HUES6 (cell line): Measurements from ENCODE around the gene DOCK9.
"Not testable (repeated sequence)": the region's sequence is repeated elsewhere in the genome, so short reads cannot be mapped to it uniquely, and the experiment has no call there.

ENCODE experiments used
- H3K27ac ChIP-seq: 2 replicates; pipeline ENCODE4 v1.7.0; 2013; ENCODE audit warnings: low read depth, mild to moderate bottlenecking, low read length, inconsistent platforms
- H3K27me3 ChIP-seq: 2 replicates; pipeline ENCODE4 v1.6.1; 2013; ENCODE audit warnings: low read length; ENCODE audit not compliant: control insufficient read depth, insufficient read depth
- H3K36me3 ChIP-seq: 2 replicates; pipeline ENCODE4 v1.6.1; 2013; ENCODE audit warnings: low read length; ENCODE audit not compliant: control insufficient read depth, insufficient read depth
- H3K4me1 ChIP-seq: 2 replicates; pipeline ENCODE4 v1.6.1; 2013; ENCODE audit warnings: low read length; ENCODE audit not compliant: control insufficient read depth, insufficient read depth
- H3K4me3 ChIP-seq: 2 replicates; pipeline ENCODE4 v1.5.1; 2013; ENCODE audit warnings: low read depth, low read length
- H3K9ac ChIP-seq: one replicate; pipeline ENCODE4 v1.6.1; 2013; ENCODE audit warnings: mild to moderate bottlenecking, low read length
- H3K9me3 ChIP-seq: 2 replicates; pipeline ENCODE4 v1.6.1; 2013; ENCODE audit warnings: low read depth, low read length; ENCODE audit not compliant: control insufficient read depth, insufficient read depth

The DOCK9 gene

GRCh38 chr13:98822225-98822606 lies 155.6 kb downstream of the DOCK9 start:
- Histone ChIP-seq H3K36me3 (no peaks in the 10 kb centered on the region), H3K9me3 (no peaks in the 10 kb centered on the region), H3K27ac (no peak overlapping the region), H3K4me3 (no peak overlapping the region), H3K4me1 (peaks cover 23% of the 10 kb centered on the region), H3K27me3 (no peaks in the 10 kb centered on the region), H3K9ac (no peak overlapping the region)

- Histone ChIP-seq H3K9ac (no peak overlapping the region), H3K27ac (peak overlapping the region; percentile 22), H3K4me1 (peaks cover 23% of the 10 kb centered on the region), H3K27me3 (no peaks in the 10 kb centered on the region), H3K4me3 (no peak overlapping the region), H3K36me3 (no peaks in the 10 kb centered on the region), H3K9me3 (no peaks in the 10 kb centered on the region)
Measured at GRCh38 chr13:98821372-98822224, 156.3 kb downstream of the DOCK9 start.

GRCh38 chr13:98820744-98821371 lies 157.0 kb downstream of the DOCK9 start:
- H3K4me1 ChIP-seq, result peaks cover 16% of the 10 kb centered on the region
- no peak overlapping the region for H3K9ac ChIP-seq
- no peaks in the 10 kb centered on the region for H3K36me3 ChIP-seq
- H3K9me3 ChIP-seq, result no peaks in the 10 kb centered on the region
- H3K4me3 ChIP-seq, result no peak overlapping the region
- peak overlapping the region; percentile 22 for H3K27ac ChIP-seq
- no peaks in the 10 kb centered on the region for H3K27me3 ChIP-seq

- Histone ChIP-seq H3K36me3 (no peaks in the 10 kb centered on the region), H3K4me1 (peaks cover 12% of the 10 kb centered on the region), H3K4me3 (no peak overlapping the region), H3K9ac (no peak overlapping the region), H3K9me3 (no peaks in the 10 kb centered on the region), H3K27ac (no peak overlapping the region), H3K27me3 (no peaks in the 10 kb centered on the region)
Measured at GRCh38 chr13:98820300-98820699, 157.6 kb downstream of the DOCK9 start.

GRCh38 chr13:98819382-98820010 lies 158.4 kb downstream of the DOCK9 start:
- no peak overlapping the region for H3K27ac ChIP-seq
- no peaks in the 10 kb centered on the region for H3K27me3 ChIP-seq
- H3K4me3 ChIP-seq, result no peak overlapping the region
- no peaks in the 10 kb centered on the region for H3K36me3 ChIP-seq
- peaks cover 12% of the 10 kb centered on the region for H3K4me1 ChIP-seq
- H3K9ac ChIP-seq, result no peak overlapping the region
- H3K9me3 ChIP-seq, result no peaks in the 10 kb centered on the region

- Histone ChIP-seq H3K4me1 (peaks cover 5% of the 10 kb centered on the region), H3K27ac (no peak overlapping the region), H3K27me3 (no peaks in the 10 kb centered on the region), H3K36me3 (no peaks in the 10 kb centered on the region), H3K4me3 (no peak overlapping the region), H3K9ac (no peak overlapping the region), H3K9me3 (no peaks in the 10 kb centered on the region)
Measured at GRCh38 chr13:98816406-98816805, 161.5 kb downstream of the DOCK9 start.

- H3K9ac ChIP-seq, result no peak overlapping the region
- no peaks in the 10 kb centered on the region for H3K9me3 ChIP-seq
- H3K27me3 ChIP-seq, result no peaks in the 10 kb centered on the region
- H3K27ac ChIP-seq, result no peak overlapping the region
- no peak overlapping the region for H3K4me3 ChIP-seq
- H3K36me3 ChIP-seq, result peaks cover 4% of the 10 kb centered on the region; the same call in 1 of the 2 replicates
- no peaks in the 10 kb centered on the region for H3K4me1 ChIP-seq
Measured at GRCh38 chr13:98813993-98814392, 163.9 kb downstream of the DOCK9 start.

GRCh38 chr13:98812186-98812790 lies 165.6 kb downstream of the DOCK9 start:
- not testable (repeated sequence) for H3K4me1 ChIP-seq, H3K9me3 ChIP-seq, H3K4me3 ChIP-seq, H3K27me3 ChIP-seq, H3K9ac ChIP-seq, H3K36me3 ChIP-seq, H3K27ac ChIP-seq

- Histone ChIP-seq H3K4me1 (peaks cover 11% of the 10 kb centered on the region), H3K4me3 (no peak overlapping the region), H3K9me3 (no peaks in the 10 kb centered on the region), H3K36me3 (peaks cover 4% of the 10 kb centered on the region; the same call in 1 of the 2 replicates), H3K27me3 (no peaks in the 10 kb centered on the region), H3K9ac (no peak overlapping the region), H3K27ac (no peak overlapping the region)
Measured at GRCh38 chr13:98810746-98811145, 167.1 kb downstream of the DOCK9 start.

GRCh38 chr13:98809345-98809777 lies 168.5 kb downstream of the DOCK9 start:
- H3K4me1 ChIP-seq, result peaks cover 11% of the 10 kb centered on the region
- H3K9ac ChIP-seq, result no peak overlapping the region
- no peaks in the 10 kb centered on the region for H3K9me3 ChIP-seq
- H3K36me3 ChIP-seq, result peaks cover 4% of the 10 kb centered on the region; the same call in 1 of the 2 replicates
- H3K27ac ChIP-seq, result no peak overlapping the region
- no peaks in the 10 kb centered on the region for H3K27me3 ChIP-seq
- H3K4me3 ChIP-seq, result no peak overlapping the region
